GM13977 (cell line): Measurements from ENCODE around the gene BTBD9.

ENCODE experiments used
- DNase-seq: peaks from one replicate; pipeline ENCODE4 v3.0.0; 2012; ENCODE audit warnings: low spot score
- in situ Hi-C: fragments of 300-500 bp; cut with MboI; formaldehyde crosslinking; loops from one replicate; pipeline ENCODE4 v1.12.0; 2022; ENCODE audit warnings: low sequenced_read_pairs, low pct_unique_long_range_greater_than_20kb, mixed read lengths, inconsistent platforms; ENCODE audit not compliant: unreplicated experiment
- TF ChIP-seq, protein P1 (sequence below): IDR thresholded peaks from 2 replicates; pipeline ENCODE4 v1.5.1; 2012; ENCODE audit warnings: mild to moderate bottlenecking, control low read depth; ENCODE audit not compliant: insufficient read depth; ENCODE audit errors: extremely low read depth, missing control alignments

BTBD9 gene

GRCh38 chr6:38168126-38168525 is 471.6 kb downstream of the BTBD9 start:
- in situ Hi-C loops: no loop called here
- TF ChIP-seq, protein P1, sequence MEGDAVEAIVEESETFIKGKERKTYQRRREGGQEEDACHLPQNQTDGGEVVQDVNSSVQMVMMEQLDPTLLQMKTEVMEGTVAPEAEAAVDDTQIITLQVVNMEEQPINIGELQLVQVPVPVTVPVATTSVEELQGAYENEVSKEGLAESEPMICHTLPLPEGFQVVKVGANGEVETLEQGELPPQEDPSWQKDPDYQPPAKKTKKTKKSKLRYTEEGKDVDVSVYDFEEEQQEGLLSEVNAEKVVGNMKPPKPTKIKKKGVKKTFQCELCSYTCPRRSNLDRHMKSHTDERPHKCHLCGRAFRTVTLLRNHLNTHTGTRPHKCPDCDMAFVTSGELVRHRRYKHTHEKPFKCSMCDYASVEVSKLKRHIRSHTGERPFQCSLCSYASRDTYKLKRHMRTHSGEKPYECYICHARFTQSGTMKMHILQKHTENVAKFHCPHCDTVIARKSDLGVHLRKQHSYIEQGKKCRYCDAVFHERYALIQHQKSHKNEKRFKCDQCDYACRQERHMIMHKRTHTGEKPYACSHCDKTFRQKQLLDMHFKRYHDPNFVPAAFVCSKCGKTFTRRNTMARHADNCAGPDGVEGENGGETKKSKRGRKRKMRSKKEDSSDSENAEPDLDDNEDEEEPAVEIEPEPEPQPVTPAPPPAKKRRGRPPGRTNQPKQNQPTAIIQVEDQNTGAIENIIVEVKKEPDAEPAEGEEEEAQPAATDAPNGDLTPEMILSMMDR: no peak
- DNase-seq: no peak

DNA sequence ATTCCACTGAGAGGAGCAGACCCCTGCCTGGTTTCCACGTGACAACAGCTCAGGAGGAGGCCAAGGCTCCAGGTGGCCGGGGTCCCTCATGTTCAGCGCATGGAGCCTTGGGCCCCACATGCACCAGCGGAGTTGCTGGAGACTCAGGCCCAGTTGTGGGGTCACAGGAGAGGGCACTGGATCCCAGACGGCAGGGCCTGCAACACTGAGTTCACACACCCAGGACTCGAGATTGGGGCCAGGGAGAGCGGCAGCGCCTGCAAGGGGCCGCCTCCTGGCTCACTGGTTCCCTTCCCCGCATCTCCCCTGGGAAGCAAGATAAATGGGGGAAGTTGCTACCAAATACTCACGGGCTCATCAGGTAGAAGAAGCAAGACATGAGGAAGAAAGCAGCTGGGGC is 472.1 kb downstream of the BTBD9 start:
- DNase-seq: no peak
- in situ Hi-C loops: no loop called here
- TF ChIP-seq, protein P1: no peak

DNA sequence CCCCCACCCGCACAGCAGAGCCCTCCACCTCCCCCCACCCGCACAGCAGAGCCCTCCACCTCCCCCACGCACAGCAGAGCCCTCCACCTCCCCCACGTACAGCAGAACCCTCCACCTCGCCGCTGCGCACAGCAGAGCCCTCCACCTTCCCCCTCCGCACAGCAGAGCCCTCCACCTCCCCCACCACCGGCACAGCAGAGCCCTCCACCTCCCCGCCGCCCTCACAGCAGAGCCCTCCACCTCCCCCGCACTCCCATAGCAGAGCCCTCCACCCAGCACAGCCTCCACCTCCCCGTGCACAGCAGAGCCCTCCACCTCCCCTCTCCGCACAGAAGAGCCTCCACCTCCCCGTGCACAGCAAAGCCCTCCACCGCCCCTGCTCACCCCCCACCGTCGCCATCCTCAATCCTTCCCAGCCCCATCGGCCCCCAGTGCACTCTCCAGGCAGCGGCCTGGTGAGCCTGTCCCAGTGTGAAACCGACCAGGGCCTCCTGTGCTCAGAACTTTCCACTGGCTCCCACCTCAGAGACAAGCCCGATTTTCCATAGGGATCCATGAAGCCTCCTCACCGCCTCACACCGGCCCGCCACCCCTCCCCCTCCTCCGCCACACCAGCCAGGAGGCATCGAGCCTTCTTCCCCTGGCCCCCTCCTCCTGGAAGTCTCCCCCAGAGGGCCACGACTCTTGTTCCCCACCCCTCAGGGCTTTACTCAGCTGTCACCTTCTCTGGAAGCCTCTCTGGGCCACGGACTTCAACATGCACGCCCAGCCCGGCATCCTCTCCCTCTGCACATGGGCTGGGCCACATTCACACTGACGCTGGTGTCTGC is 473.1 kb downstream of the BTBD9 start:
- in situ Hi-C loops: no loop called here
- TF ChIP-seq, protein P1: no peak

GRCh38 chr6:38164671-38165108 is 475.0 kb downstream of the BTBD9 start:
- TF ChIP-seq, protein P1: no peak
- in situ Hi-C loops: no loop called here
- DNase-seq: no peak

More for the DNA sequence above, 473.1 kb downstream of the BTBD9 start:
- no peak for DNase-seq

DNA sequence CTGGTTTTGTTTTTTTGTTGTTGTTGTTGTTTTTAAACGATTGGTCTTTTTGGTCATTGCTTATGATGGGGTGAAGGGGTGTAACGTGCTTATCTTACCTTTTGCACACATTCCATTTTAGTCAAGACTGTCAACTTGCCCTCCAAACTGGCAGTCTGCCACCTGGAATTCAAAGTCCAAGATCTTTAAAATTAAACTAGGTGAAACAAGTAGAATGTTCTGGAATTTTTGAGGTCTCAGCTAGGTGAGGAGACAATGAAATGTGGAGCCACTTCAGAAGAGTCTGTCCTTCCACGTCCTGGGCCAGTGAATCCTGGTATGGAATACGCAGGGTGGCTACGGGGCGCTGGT is 475.6 kb downstream of the BTBD9 start:
- TF ChIP-seq, protein P1: no peak
- DNase-seq: no peak
- in situ Hi-C loops: no loop called here

DNA sequence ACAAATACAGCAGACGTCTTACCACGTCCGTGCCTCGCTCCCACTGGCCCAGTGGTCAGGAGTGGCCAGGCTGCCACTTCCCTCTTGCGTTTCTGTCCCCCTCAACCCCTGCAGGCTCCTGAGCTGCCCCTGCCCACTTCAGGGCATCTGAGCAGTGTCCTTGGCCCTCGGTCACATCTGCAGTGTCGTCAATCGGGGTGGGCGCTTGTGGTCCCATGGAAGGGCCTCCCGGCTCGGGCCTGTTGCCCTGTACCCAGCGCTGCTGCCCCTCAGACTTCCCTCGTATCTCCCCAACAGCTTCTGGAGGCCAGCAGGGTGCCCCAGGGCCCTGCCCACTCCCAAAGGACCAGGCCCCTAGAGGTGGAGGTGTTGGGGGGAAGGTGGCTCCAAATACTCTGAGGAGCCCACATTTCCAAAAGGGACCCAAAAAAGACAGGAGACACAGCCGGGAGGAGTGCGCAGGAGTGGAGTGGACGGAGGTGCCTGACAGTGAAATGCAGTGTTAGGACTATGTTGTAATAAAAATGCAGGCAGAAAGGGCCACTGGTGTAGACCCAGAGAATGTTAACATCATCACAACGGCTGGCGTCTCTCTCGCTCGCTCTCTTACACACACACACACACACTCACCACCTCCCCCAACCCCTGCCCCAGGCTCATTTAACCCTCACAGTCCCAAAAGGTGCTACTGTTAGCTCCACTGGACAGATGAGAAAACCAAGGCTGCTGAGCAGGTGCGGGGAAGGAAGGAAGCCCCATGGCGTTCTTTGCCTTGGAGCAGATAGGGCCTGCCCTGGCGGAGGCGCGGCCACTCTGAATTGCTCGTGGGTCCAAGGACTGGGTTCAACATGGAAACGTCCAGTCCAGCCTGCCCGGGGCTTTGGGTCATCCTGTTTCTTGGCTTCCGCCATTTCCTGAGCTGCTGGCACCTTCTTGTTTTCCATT is 476.3 kb downstream of the BTBD9 start:
- in situ Hi-C loops: no loop called here
- no peak for DNase-seq
- TF ChIP-seq, protein P1: no peak
